SW480 (cell line): ENCODE results near the gene SPTBN1.
A peak's percentile ranks its signal among the peaks of the same experiment; 100 is the strongest.

Experiments
- DNase-seq: peaks from one replicate; pipeline ENCODE4 v3.0.0-alpha.2; 2016; ENCODE audit warnings: low spot score

SPTBN1 gene

GRCh38 chr2:54590216-54591120 lies 134.3 kb downstream of the SPTBN1 start:
- DNase-seq, result no peak

- DNase-seq, result no peak
Observed at GRCh38 chr2:54591551-54591950, 135.4 kb downstream of the SPTBN1 start.

- DNase-seq, result no peak
Observed at GRCh38 chr2:54593249-54593648, 137.1 kb downstream of the SPTBN1 start.

- no peak for DNase-seq
Observed at GRCh38 chr2:54594048-54594447, 137.9 kb downstream of the SPTBN1 start.

- DNase-seq, result no peak
Observed at GRCh38 chr2:54595161-54595803, 139.2 kb downstream of the SPTBN1 start.

GRCh38 chr2:54595999-54596902 lies 140.1 kb downstream of the SPTBN1 start:
- DNase-seq, result no peak

GRCh38 chr2:54597153-54597848 lies 141.2 kb downstream of the SPTBN1 start:
- DNase-seq, result no peak

- no peak for DNase-seq
Observed at GRCh38 chr2:54598347-54599325, 142.5 kb downstream of the SPTBN1 start.

- DNase-seq, result no peak
Observed at GRCh38 chr2:54599326-54599710, 143.2 kb downstream of the SPTBN1 start.

- DNase-seq, result peak; percentile 83
Observed at GRCh38 chr2:54599914-54600313, 143.8 kb downstream of the SPTBN1 start.

- no peak for DNase-seq
Observed at GRCh38 chr2:54601339-54601738, 145.2 kb downstream of the SPTBN1 start.

GRCh38 chr2:54602736-54603322 lies 146.7 kb downstream of the SPTBN1 start:
- DNase-seq, result no peak

GRCh38 chr2:54603357-54603756 lies 147.2 kb downstream of the SPTBN1 start:
- no peak for DNase-seq

GRCh38 chr2:54603796-54604195 lies 147.7 kb downstream of the SPTBN1 start:
- DNase-seq, result no peak

- DNase-seq, result no peak
Observed at GRCh38 chr2:54604871-54605270, 148.7 kb downstream of the SPTBN1 start.

GRCh38 chr2:54605836-54606235 lies 149.7 kb downstream of the SPTBN1 start:
- no peak for DNase-seq

- no peak for DNase-seq
Observed at GRCh38 chr2:54606393-54606958, 150.3 kb downstream of the SPTBN1 start.

- no peak for DNase-seq
Observed at GRCh38 chr2:54608224-54608623, 152.1 kb downstream of the SPTBN1 start.

- DNase-seq, result no peak
Observed at GRCh38 chr2:54609241-54609640, 153.1 kb downstream of the SPTBN1 start.

GRCh38 chr2:54609647-54610046 lies 153.5 kb downstream of the SPTBN1 start:
- no peak for DNase-seq
